Measurements from ENCODE around the gene DHX36. TPM values are rescaled to one million over a fixed set of nuclear protein-coding genes. Genes with fewer than 3 reads are reported as not detected.

Gene DHX36
- total RNA-seq, 3 donors from 2014 or later: 43.9 to 55.9 (median 51.1) TPM

DNA sequence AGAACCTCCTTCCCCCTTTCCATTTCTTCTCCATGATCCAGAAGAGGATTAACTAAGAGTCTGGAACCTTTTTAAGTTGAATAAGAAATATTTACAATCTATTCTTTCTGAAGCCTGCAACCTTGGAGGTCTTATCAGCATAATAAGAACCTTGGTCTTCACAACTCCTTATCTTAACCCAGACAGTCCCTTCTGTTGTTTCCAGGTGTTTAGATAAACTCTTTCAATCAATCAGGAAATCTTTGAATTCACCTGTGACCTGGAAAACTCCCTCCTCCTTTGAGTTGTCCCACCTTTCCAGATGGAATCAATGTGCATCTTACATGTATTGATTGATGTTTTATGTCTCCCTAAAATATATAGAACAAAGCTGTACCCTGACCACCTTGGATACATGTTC lies 3.6 kb upstream of the DHX36 start:
- no peaks in the 10 kb centered on the region for H3K9me3 ChIP-seq
- H3K36me3 ChIP-seq (ENCODE audit: low read depth): no peaks in the 10 kb centered on the region

DNA sequence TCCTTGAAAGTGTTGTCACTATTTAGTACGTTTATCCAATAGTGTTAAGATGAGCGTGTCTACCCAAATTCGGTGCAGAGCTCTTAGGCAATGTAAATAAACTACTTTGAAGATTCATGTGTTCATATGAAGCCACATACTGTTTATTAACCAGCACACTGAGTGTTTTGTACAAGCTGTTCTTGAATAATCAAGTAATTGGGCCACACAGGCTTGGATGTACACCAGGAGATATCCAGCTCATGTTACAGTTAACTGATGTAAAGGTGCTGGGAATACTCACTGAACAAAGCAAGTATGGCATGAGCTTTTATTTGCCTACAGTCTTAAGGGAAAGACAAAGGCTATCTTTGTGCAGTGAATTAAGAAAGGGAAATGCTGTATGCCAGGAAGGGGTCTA lies 632 bp upstream of the DHX36 start:
- Histone ChIP-seq H3K36me3 (ENCODE audit: low read depth) (no peaks in the 10 kb centered on the region), H3K4me3 (no peak overlapping the region), H3K9me3 (no peaks in the 10 kb centered on the region), H3K4me1 (ENCODE audit: low read depth) (peaks cover 14% of the 10 kb centered on the region)
- intact Hi-C loops (cut with DNase I, micrococcal nuclease): no loop called here
- TF ChIP-seq, protein P1, sequence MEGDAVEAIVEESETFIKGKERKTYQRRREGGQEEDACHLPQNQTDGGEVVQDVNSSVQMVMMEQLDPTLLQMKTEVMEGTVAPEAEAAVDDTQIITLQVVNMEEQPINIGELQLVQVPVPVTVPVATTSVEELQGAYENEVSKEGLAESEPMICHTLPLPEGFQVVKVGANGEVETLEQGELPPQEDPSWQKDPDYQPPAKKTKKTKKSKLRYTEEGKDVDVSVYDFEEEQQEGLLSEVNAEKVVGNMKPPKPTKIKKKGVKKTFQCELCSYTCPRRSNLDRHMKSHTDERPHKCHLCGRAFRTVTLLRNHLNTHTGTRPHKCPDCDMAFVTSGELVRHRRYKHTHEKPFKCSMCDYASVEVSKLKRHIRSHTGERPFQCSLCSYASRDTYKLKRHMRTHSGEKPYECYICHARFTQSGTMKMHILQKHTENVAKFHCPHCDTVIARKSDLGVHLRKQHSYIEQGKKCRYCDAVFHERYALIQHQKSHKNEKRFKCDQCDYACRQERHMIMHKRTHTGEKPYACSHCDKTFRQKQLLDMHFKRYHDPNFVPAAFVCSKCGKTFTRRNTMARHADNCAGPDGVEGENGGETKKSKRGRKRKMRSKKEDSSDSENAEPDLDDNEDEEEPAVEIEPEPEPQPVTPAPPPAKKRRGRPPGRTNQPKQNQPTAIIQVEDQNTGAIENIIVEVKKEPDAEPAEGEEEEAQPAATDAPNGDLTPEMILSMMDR (IDR thresholded peaks at IDR 0.05): no peak
- no peak for DNase-seq
- no peak for ATAC-seq

More for the DNA sequence above, 3.6 kb upstream of the DHX36 start:
- intact Hi-C loops (cut with DNase I, micrococcal nuclease): no loop called here
- TF ChIP-seq, protein P1 (IDR thresholded peaks at IDR 0.05): no peak
- Histone ChIP-seq H3K4me1 (ENCODE audit: low read depth) (peaks cover 6% of the 10 kb centered on the region), H3K4me3 (no peak overlapping the region)
- no peak for ATAC-seq
- DNase-seq: no peak

DNA sequence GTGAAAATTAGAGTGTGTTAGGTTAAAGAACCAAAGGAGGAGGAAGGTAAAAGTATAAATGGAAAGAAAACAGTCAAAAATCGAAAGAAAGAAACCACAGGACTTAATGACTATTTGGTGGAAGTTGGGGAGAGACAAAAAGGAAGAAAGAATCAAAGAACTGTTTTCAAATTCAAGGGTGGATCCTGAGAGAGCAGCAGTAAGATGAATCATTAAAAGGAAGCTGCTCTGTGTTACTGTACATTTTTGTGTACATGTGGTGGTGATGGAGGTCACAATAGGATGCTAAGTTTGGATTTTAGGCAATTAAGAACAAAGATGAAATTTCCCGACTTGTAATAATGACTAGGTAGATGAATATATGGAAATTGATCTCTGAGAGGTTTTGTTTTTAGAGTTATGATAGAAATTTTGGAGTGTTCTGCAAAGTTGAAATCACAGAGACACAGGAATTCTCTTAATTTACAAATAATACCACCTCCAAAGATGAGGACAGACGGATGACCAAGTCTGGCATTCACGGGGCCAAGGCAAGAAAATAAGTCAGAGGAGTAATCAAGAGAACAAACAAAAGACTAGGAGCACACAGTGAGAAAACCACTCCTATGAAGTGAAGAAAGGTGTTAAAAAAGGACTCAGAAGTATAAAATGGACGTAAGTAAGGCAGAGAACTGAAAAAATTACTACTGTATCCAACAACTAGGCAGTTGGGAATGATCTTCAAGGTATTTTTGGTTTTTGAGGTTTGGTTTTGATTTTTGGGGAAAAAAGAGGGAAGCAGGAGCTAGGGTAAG lies 7.1 kb downstream of the DHX36 start:
- Histone ChIP-seq H3K9me3 (no peaks in the 10 kb centered on the region), H3K36me3 (ENCODE audit: low read depth) (no peaks in the 10 kb centered on the region), H3K4me3 (no peak overlapping the region), H3K4me1 (ENCODE audit: low read depth) (peaks cover 11% of the 10 kb centered on the region)
- TF ChIP-seq, protein P1 (IDR thresholded peaks at IDR 0.05): no peak
- no peak for ATAC-seq
- intact Hi-C loops (cut with DNase I, micrococcal nuclease): no loop called here
- no peak for DNase-seq

DNA sequence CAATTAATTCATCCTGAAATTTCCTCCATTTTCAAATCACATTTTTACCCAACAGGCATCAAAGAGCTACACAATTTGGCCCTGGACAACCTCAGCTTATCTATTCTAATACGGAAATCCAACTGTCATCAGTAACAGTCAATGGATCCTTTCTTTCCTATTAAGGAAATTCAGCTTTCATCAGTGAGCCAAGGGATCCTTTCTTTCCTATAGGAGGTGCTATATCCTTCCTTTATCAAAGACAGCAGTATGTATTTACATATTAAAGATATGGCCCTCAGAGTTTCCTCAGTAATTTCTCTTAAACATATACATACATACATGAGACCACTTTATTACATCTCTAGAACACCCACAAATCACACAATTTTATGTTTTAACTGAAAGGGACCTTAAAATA lies 10.1 kb downstream of the DHX36 start:
- H3K36me3 ChIP-seq (ENCODE audit: low read depth): no peaks in the 10 kb centered on the region
- peaks cover 8% of the 10 kb centered on the region for H3K4me1 ChIP-seq (ENCODE audit: low read depth)
- intact Hi-C loops (cut with DNase I, micrococcal nuclease): no loop called here
- DNase-seq (no peak), ATAC-seq (no peak)
- no peak overlapping the region for H3K4me3 ChIP-seq
- no peaks in the 10 kb centered on the region for H3K9me3 ChIP-seq
- TF ChIP-seq, protein P1 (IDR thresholded peaks at IDR 0.05): no peak

DNA sequence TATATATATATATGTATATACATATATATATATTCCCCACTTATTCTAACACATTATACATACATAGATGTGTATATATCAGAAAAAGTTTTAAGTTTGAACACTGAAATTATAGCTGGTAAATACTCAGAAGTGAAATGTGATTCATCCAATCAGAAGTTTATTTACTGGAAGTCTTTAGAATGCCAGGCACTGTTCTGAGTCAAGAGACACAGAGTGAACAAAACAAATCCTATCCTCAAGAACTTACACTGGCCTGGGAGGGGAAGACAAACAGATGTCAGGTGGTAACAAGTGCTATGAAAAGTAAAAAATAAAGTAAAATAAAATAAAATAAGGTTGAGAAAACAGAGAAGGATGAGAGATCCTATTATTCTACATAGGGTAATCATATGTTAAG lies 13.4 kb downstream of the DHX36 start:
- Histone ChIP-seq H3K36me3 (ENCODE audit: low read depth) (no peaks in the 10 kb centered on the region), H3K9me3 (no peaks in the 10 kb centered on the region), H3K4me3 (no peak overlapping the region), H3K4me1 (ENCODE audit: low read depth) (no peaks in the 10 kb centered on the region)
- TF ChIP-seq, protein P1 (IDR thresholded peaks at IDR 0.05): no peak
- DNase-seq (no peak), ATAC-seq (no peak)
- intact Hi-C loops (cut with DNase I, micrococcal nuclease): no loop called here
